Stimulated activated CD8-positive, alpha-beta memory T cell treated with anti-CD3 and anti-CD28 coated beads, Interleukin-4, amount 100 ng/mL, for 24 hours (primary cell): ENCODE data around the gene UBE2R2.
"Not testable (repeated sequence)": the region's sequence is repeated elsewhere in the genome, so short reads cannot be mapped to it uniquely, and the experiment has no call there.

Experiments used
- DNase-seq: peaks from one replicate; pipeline ENCODE4 v3.0.0-alpha.2; 2020; ENCODE audit warnings: low read depth

The UBE2R2 gene

GRCh38 chr9:33843312-33843961 lies 26.5 kb downstream of the UBE2R2 start:
- DNase-seq: no peak

GRCh38 chr9:33846231-33846630 lies 29.3 kb downstream of the UBE2R2 start:
- DNase-seq: no peak

GRCh38 chr9:33847894-33848205 lies 30.9 kb downstream of the UBE2R2 start:
- not testable (repeated sequence) for DNase-seq

GRCh38 chr9:33850267-33850629 lies 33.3 kb downstream of the UBE2R2 start:
- no peak for DNase-seq

- DNase-seq: no peak
These were observed 33.7 kb downstream of the UBE2R2 start for GRCh38 chr9:33850677-33851076.

GRCh38 chr9:33851301-33851700 lies 34.3 kb downstream of the UBE2R2 start:
- DNase-seq: no peak

GRCh38 chr9:33852216-33852826 lies 35.4 kb downstream of the UBE2R2 start:
- DNase-seq: peak; percentile 7

- no peak for DNase-seq
These were observed 39.3 kb downstream of the UBE2R2 start for GRCh38 chr9:33856247-33856646.

GRCh38 chr9:33858423-33858822 lies 41.5 kb downstream of the UBE2R2 start:
- no peak for DNase-seq

- DNase-seq: no peak
These were observed 43.4 kb downstream of the UBE2R2 start for GRCh38 chr9:33860200-33860871.

GRCh38 chr9:33861917-33862453 lies 45.0 kb downstream of the UBE2R2 start:
- DNase-seq: no peak

GRCh38 chr9:33863027-33863426 lies 46.1 kb downstream of the UBE2R2 start:
- DNase-seq: not testable (repeated sequence)

GRCh38 chr9:33867747-33868439 lies 50.9 kb downstream of the UBE2R2 start:
- no peak for DNase-seq

- no peak for DNase-seq
These were observed 51.5 kb downstream of the UBE2R2 start for GRCh38 chr9:33868440-33868973.

GRCh38 chr9:33869243-33869642 lies 52.3 kb downstream of the UBE2R2 start:
- DNase-seq: not testable (repeated sequence)

- no peak for DNase-seq
These were observed 60.9 kb downstream of the UBE2R2 start for GRCh38 chr9:33877727-33878489.

- DNase-seq: no peak
These were observed 61.9 kb downstream of the UBE2R2 start for GRCh38 chr9:33878691-33879366.

GRCh38 chr9:33880211-33881089 lies 63.5 kb downstream of the UBE2R2 start:
- no peak for DNase-seq

GRCh38 chr9:33881635-33882034 lies 64.7 kb downstream of the UBE2R2 start:
- no peak for DNase-seq
